HG02885 (cell line): ENCODE data around the gene MYCBP2.
"Not testable (repeated sequence)": the region's sequence is repeated elsewhere in the genome, so short reads cannot be mapped to it uniquely, and the experiment has no call there.

ENCODE experiments used
- ATAC-seq: cut with Tn5 transposase; IDR thresholded peaks from one replicate; pipeline ENCODE4 v1.9.1; 2021; ENCODE audit warnings: mild to moderate bottlenecking; ENCODE audit not compliant: unreplicated experiment, poor library complexity

MYCBP2 gene

DNA sequence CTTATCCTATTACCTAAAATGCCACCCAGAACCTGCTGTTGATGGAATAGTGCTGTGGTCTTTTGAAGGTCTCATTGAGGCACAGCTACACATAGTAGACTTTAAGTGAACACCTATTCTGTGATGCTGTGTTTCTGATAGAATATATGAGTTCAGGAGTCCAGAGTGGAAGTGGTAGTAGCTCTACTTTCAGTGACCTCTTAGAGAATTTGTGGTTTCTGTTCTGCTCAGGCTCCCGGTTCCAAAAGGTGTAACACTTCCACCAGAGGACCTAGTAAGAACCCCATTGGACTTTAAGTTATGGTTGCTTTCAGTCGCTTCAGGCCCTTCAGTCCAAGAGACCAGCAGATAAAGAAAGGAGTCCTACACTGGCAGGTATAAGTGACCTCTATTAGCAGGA, 11.4 kb upstream of the MYCBP2 start:
- peak; percentile 43 for ATAC-seq

DNA sequence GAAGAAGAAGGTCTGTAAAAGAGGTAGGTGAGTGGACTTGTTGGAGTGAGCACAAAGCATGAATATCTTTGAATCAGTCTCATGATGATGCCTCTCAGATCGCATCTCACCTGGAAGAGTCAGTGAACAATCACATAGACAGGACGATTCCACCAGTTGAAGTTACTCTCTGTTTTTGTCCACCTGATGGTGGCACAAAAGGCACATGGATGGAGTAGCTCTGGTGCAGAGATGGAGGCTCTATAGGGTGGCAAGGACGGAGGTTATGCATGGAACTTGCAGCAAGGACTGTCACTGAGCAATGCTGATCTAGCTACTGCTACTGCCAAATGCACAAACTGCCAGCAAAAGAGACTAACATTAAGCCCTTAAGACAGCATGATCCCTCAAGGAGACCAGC, 10.3 kb upstream of the MYCBP2 start:
- ATAC-seq = no peak

DNA sequence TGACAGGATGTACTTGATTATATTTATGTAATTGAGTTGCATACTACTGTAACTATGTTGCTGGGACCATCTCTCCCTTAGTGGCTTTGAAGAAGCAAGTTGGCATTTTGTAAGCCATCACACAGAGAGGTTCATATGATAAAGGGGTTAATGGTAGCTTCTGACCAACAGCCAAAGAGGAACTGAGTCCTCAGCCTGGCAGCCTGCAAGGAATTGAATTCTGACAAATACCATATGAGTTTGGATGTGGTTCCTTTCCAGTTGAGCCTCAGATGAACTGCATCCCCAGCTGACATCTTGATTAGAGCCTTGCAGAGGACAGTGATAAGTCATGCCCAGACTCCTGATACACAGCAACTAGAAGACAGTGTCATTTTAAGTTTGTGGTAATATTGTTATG, 8.6 kb upstream of the MYCBP2 start:
- ATAC-seq = no peak

DNA sequence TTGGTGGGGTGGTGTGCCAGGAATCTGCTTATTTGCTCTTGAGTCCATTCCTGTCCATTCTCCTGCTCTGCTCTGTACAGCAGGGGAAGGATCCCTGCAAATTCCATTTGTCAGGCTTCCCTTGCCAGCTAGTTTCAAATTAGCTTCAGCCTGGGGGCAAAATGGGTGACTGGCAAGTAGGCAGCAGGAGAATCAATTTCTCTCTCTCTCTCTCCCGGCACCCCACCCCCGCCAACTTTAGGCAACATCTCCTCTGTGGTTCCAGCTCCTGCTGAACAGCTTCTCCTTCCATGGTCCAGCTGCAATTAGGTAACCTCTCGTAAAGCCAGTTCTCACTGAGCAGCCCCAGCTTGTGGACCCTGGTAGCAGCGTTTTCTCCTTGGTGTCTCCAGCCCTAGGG, 6.7 kb upstream of the MYCBP2 start:
- ATAC-seq = no peak

DNA sequence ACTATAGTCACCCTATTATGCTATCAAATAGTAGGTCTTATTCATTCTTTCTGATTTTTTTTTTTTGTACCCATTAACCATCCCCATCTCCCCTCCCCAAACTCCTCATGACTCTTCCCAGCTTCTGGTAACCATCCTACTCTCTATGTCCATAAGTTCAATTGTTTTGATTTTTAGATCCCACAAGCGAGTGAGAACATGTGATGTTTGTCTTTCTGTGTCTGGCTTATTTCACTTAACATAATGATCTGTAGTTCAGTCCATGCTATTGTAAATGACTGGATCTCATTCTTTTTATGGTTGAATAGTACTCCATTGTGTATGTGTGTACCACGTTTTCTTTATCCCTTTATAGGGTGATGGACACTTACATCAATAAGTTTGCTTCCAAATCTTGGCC, 4.5 kb upstream of the MYCBP2 start:
- no peak for ATAC-seq

DNA sequence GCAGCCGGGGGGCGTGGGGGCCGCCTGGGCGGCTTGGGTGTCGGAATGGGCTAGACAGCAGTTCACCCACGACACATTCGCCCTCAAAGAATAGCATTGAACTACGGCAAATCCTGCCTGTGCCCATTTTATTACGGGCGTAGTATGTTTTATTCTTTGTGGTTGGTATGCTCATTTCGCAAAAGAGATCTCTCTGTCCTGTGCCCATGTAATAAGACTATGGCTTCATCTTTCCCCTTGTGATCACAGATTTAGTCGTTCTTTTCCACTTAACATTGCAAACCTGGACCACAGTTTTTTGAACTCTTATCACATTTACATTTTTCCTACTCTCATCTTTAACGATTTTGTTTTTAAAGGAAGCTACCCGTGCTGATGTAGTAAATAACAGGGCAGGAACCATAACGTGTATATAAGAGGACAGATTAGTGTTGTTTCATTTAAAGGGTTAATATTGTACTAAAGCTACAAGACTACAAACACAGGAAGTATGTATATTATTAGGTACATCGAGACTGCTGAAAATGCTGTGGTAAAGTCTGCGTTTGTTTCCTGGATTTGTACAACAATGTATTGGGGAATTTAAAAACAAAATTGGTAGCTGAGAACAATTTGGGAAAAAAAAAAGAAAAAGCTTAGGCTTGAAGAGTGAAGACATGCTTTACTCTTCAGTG, 3.2 kb upstream of the MYCBP2 start:
- ATAC-seq = no peak

DNA sequence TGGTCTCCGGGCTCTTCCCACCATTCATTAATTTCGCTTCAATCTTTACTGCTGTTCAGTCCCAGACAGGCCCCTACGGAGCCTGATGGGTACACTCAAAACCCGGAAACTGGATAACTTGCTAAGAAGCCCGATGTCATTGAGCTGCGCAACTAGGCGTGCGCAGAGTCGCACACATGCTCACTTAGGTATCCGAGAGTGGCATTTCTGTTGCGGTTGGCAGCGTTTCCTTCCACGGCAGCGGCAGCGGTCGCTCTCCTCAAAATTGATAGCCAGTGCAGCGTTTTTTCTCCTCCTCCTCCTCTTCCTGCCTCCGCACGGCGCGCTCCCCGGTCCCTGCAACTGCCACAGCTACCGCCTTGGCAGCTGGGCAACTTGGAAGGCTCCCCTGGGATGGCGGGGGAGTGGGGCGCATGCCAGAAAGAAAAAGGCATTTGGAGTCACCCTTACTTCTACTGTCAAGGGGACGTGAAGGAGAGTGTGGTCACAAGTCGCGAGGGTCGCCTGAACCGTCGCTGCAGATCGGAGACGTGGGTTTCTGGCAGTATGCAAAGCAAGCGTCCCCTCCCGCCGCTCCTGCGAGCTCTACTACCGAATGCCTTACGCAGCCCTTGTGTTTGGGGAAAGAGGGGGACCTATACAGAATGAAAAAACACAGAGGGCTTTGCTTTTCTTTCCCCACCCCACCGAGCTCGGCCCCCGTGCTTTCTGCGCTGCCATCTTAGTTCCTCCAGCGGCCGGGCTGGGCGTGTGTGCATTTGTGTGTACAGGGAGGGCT, 2.4 kb upstream of the MYCBP2 start:
- peak; percentile 61 for ATAC-seq

DNA sequence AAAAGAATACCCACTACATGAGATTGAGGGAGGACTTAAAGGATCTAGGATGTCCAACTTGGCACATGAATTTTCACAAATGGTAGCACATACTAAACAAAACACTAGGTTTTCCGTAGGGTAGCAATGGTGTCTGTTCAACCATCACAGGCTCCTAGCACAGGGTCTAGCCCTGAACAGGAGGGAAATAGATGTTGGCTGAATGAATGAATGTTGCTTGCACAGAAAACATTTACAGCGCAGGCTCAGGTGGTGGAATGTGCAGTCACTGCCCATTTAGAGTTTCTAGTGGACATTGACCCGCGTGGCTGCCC, 1.9 kb upstream of the MYCBP2 start:
- peak; percentile 12 for ATAC-seq

DNA sequence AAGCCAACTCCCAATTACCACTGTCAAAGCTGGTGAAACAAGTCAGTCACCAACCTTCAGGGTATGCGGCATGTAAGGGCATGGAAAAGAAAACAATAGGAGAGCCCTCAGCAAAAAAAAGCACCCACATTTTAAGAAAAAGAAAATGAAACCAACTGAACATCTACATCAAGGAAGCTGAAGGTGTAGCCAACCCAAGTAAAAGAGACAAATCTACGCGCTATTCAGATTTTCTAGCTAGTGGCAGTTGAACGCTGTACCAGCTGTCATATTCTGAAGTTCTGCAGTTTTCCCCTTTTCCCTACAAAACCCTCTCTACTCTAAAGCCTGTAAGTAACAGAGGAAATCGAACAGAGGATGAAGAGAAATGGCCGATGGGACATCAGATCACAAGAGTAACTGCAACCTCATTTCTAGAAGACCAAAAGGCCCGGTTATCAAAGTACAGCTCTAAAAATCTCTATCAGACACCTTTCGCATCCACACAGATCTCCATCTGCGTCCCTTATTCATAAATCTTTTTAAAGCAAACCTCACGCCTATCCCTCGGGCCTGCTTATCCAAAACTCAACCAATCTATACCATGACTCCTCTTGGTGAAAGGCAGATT, 1.4 kb downstream of the MYCBP2 start:
- no peak for ATAC-seq

DNA sequence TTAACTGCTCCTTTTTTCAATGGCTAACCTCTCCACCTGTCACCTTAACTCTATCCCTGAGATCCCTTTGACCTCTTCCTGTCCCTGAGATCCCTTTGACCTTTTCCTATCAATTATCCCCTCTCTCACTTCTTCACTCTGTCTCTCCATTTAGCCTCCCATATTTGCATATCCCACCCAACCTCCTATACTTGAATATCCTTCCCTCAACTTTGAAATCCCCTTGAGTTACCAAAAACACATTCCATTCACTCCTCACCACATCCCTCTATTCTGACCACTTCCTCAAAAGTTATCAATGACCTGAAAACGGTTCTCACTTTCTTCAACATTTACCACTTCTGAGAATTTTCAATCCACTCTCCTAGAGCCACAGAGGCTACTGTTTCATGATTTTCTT, 3.0 kb downstream of the MYCBP2 start:
- no peak for ATAC-seq

DNA sequence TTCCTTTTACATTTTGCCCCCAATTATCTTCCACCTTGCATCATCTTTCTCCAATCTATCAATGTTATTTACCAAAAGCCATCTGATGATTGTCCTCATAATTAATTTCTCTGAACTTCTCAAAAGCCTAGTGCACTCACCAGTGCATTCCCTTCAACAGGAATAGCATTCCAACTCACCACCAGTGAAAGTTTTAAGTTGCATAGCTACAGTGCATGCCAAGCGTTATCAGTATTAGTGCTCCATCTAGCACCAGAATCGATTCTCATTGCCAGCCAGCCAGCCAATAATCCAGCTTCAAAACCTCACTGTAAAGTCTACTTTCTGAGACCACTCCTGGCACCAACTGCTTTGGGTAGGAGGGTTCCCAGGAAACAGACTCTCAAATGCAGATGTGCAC, 7.4 kb downstream of the MYCBP2 start:
- no peak for ATAC-seq

DNA sequence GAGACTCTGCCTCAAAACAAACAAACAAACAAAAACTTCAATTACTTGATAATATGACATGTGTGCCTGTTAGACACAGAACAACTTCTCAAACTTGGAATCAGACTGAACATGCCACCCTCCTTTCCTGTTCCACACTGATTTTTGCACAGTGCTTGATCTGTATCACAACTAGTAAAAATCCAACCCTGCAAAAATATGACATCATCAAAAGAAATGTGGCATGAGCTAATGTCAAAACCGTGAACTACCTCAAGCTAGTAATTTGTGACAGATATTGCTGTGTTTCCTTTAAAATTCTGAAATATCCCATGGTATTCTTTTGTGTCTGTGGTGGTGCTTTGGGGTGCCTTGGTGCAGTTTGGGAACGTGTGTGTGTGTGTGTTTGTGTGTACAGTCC, 8.2 kb downstream of the MYCBP2 start:
- ATAC-seq = no peak

DNA sequence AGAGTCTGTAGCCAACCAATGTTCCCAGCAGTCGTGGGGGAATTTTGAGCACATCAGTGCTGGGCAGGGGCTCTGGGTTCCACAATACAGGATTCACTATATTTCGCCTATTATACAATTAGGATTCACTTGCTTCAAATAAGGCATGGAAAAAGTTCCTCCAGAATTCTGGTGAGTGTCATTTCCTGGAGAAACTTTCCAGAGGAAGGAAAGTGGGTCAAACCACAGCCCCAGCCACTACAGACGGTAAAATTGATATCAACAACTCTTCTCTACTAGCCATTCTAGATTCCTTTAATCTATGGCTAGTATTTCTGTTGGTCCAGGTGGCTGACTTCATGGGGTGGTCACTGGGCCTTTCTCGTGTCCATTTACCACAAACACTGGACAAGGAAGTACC, 10.5 kb downstream of the MYCBP2 start:
- ATAC-seq = no peak

DNA sequence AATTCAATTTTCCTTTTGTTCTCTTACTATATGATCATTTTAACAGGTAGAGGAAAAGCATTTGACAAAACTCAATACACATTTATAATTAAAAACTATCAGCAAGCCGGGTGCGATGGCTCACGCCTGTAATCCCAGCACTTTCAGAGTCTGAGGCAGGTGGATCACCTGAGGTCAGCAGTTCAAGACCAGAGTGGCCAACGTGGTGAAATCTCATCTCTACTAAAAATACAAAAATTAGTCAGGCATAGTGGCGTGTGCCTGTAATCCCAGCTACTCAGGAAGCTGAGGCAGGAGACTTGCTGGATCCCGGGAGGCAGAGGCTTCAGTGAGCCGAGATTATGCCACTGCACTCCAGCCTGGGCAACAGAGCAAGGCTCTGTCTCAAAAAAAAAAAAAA, 11.4 kb downstream of the MYCBP2 start:
- not testable (repeated sequence) for ATAC-seq

DNA sequence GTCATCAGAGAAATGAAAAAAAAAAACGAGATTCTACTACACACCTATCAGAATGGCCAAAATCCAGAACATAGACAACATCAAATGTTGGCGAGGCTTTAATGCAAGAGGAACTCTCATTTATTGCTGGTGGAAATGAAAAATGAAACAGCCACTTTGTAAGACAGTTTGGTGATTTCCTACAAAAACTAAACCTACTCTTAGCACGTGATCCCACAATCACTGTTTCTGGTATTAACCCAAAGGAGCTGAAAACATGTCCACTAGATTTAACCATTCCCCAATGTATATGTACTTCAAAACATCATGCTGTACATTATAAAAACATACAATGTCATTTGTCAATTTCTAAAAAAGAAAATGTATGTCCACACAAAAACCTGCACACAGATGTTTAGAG, 13.0 kb downstream of the MYCBP2 start:
- ATAC-seq = peak; percentile 39

DNA sequence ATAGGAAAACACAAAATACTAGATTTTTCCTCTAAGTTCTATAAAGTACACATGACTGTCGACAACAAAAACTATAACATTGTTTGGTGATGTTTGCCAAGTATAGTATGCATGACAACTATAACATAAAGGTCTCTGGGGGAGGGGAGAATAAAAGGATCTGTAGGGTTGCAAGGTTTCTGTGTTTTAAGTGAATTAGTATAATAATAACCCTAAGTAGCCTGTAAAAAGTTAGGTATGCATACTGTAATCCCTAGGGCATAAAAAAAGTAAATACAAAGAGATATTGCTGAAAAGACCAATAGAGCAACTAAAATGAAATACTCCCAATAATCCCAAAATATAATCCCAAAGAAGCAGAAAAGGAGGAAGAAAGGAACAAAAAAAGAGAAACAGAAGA, 14.6 kb downstream of the MYCBP2 start:
- no peak for ATAC-seq

DNA sequence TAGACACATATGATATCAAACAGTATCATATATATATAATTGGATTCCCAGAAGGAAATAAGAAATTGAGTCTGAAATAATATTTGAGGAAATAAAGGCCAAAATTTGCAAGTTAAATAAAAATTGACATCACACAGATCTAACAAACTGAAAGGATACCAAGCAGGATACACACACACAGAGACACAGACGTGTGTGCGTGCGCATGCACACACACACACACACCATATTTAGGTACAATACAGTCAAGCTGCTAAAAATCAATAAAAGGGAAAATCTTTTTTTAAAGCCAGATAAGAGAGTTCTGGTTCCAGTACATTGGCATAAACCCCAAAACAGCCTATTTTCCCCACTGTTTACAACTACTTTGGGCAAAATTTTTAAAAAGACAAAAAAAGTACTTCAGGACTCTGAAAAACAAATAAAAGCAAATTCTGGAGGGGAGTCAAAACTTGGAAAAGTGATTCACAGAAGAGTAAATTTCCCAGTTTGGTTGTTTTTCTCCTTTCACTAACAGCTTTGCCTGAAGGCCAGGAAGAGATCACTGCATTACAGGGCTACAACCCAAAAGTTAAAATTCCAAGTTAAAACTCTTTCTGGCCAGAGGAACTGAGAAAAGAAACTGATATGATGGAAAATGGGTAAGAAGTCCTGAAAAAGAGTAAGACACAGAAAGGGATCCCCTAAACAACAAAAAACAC, 16.2 kb downstream of the MYCBP2 start:
- no peak for ATAC-seq

DNA sequence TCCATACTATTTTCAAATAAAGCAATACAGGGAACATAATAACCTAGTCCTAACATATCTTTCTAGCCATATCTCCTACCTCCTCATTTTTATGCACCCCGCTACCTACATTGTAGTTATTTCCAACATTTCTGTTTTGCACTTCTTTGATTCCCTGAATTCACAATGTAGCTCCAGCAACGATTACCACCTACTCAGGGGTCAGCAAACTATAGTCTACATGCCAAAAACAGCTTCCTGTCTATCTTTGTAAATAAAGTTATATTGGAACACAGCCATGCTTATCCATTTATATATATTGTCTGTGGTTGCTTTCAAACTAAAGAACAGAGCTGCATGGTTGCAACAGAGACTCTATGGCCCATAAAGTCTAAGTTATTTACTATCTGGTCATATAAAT, 16.7 kb downstream of the MYCBP2 start:
- ATAC-seq = no peak

DNA sequence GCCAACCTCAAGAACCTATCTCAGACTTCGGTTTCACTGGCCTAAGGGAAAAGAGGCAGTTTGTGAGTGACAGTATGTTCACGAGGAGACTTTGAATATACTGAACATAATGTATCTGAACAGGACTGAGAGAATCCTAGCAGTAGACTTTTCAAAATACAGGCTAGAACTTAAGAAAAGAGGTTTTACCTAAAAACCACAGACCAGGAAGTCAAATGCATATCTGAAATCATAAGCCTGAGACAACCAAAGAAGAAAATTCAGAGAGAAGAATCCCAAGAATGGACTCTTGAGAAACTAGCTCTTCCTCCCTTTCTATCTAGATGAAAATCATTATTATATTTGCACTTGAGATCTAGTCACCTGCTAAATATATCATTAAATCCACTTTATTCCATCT, 17.6 kb downstream of the MYCBP2 start:
- ATAC-seq = no peak

DNA sequence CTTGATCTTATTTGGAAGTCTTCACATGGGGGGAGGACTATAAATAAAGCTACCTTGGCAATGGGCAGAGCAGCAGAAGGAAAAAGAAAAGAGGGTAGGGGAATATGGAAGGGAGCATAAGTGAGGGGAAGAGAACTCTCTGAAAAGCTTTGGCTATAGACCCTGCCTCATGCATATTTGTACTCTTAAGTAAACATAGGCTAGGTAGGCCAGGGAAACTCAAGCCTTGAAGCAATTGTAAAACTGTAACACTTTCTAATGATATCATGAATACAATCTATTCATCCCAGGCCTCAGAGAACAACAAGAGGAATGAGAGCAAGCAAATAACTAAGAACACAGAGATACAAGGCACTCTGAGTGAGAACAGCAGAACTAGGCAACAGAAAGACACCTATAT, 20.4 kb downstream of the MYCBP2 start:
- no peak for ATAC-seq

DNA sequence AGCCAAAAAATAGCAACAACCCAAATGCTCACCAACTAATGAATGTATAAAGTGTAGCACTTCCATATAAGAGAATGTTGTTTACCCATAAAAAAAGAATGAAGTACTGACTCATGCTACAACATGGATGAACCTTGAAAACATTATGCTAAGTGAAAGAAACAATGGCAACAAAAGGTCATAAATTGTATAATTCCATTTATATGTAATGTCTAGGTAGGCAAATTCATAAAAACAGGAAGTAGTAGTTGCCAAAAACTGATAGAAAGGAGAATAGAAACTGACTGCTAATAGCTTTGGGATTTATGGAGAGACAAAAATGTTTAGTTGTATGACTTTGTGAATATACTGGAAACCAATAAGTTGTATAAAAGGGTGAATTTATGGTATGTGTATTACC, 21.6 kb downstream of the MYCBP2 start:
- ATAC-seq = no peak
